Neutrophil (primary cell): ENCODE measurements around the gene TMC7.

ENCODE experiments used
- H3K27ac ChIP-seq: fragments of 200-600 bp; sonication (generic); 2 replicates; pipeline ENCODE4 v1.5.1; 2016; ENCODE audit warnings: mild to moderate bottlenecking, moderate library complexity
- H3K27me3 ChIP-seq: fragments of 200-600 bp; sonication (generic); 2 replicates; pipeline ENCODE4 v1.6.0; 2016; ENCODE audit warnings: mild to moderate bottlenecking
- H3K36me3 ChIP-seq: fragments of 200-600 bp; sonication (generic); 2 replicates; pipeline ENCODE4 v1.5.1; 2017
- H3K4me1 ChIP-seq, 2 experiments: fragments of 200-600 bp in 1 of 2; sonication (generic) in 1 of 2; 1 replicate in 1 of 2; 2 replicates in 1 of 2; pipeline versions ENCODE4 v1.5.1 to v1.6.1; 2013 to 2016; ENCODE audit warnings: low read depth in 1 of 2, low read length in 1 of 2, mild to moderate bottlenecking in 1 of 2, moderate library complexity in 1 of 2; ENCODE audit not compliant: control insufficient read depth in 1 of 2, insufficient read depth in 1 of 2
- H3K4me3 ChIP-seq, 2 experiments: fragments of 200-600 bp in 1 of 2; sonication (generic) in 1 of 2; 1 replicate in 1 of 2; 2 replicates in 1 of 2; pipeline ENCODE4 v1.5.1; 2013 to 2016; ENCODE audit warnings: low read depth in 1 of 2, low read length in 1 of 2, mild to moderate bottlenecking in 1 of 2, moderate library complexity in 1 of 2
- H3K9me3 ChIP-seq: fragments of 200-600 bp; sonication (generic); 2 replicates; pipeline ENCODE4 v1.5.1; 2016
- CTCF ChIP-seq: fragments of 200-600 bp; sonication (generic); IDR thresholded peaks from 2 replicates; pipeline ENCODE4 v1.5.1; 2016; ENCODE audit warnings: antibody characterized with exemption

TMC7 gene

DNA sequence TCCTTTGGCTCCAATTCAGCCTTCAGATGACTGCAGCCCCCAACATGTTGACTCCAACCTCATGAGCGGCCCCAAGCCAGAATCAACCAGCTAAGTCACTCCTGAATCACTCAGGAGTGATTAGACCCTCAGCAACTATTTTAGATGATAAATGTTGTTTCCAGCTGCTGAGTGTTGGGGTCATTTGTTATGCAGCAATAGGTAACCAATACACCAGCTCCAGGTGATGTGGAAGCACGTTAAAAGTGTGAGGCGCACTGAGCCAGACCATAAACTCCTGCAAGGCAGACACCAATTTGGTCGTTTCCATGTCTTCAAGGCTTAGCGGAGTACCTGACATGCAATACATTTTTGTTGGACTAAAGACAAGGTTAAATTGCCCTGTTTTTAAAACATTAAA, 101.1 kb downstream of the TMC7 start:
- no peak for TF ChIP-seq CTCF
- Histone ChIP-seq H3K4me3 (no peak overlapping the region), H3K9me3 (no peaks in the 10 kb centered on the region)

DNA sequence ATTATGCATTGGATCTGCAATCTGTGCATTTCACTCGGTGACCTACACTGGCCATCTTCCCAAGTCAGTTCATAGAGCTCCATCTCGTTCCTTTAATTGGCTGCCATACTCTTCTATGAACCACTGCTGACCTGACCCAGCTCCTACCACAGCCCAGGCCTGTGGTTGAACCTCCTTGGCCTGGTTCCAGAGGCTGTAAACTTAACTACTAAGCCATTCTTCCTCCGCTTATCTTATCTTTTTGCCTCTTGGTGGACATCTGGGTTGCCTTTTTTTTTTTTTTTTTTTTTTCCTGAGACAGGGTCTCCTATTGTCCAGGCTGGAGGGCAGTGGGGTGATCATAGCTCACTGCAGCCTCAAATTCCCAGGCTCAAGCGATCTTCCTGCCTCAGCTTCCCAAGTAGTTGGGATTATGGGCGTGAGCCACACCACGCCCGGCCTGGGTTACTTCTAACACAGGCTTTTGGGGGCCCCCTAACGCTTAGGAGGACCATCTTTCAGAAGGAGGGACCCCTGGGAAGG, 102.0 kb downstream of the TMC7 start:
- H3K36me3 ChIP-seq = no peaks in the 10 kb centered on the region
- no peaks in the 10 kb centered on the region for H3K9me3 ChIP-seq
- no peak overlapping the region for H3K4me3 ChIP-seq
- no peak for TF ChIP-seq CTCF
- no peak overlapping the region for H3K27ac ChIP-seq
- peaks cover 8 to 13% of the 10 kb centered on the region in 2 experiments for H3K4me1 ChIP-seq
- H3K27me3 ChIP-seq = peaks cover 29% of the 10 kb centered on the region

More for the DNA sequence above, 101.1 kb downstream of the TMC7 start:
- Histone ChIP-seq H3K27ac (no peak overlapping the region), H3K4me1 (peaks cover 8 to 13% of the 10 kb centered on the region in 2 experiments), H3K36me3 (no peaks in the 10 kb centered on the region), H3K27me3 (peaks cover 29% of the 10 kb centered on the region)

DNA sequence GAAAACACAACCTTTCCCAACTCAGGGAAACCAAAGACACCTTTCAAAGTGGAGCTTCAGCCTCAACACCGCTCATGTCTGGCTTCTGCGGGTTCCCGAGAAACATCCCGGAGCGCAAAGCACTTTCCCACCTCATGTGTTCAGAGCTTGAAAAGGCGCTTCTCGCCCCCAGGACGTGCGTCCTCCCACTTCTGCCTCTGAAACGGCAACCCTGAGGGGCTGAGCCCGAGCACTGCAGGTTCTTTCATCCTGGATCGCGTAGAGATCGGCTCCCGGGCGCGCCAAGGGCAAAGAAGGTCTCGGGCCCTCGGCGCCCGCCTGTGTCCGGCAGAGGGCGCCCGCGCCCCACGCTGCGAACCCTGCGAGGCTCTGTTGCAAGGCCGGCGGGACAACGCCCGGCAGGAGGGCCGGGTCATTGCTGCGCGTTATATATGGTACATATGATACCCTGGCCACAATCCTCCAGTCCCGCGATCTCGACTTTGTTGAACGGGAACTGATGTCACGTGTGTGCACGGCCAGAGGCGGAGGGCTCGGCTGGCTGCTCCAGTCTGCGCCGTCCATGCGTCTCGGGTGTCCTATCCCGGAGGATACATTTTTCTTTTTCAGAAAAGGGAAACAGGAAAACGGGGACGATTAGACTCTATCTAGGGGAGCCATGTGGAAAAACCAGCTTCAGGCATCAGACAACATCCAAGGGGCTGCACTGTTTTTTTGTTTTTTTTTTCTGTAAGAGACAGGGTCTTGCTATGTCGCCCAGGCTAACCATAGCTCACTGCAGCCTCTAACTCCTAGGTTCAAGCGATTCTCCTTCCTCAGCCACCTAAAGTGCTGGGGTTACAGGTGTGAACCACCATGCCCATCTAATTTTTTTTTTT, 102.8 kb downstream of the TMC7 start:
- TF ChIP-seq CTCF = peak; percentile 91
- Histone ChIP-seq H3K36me3 (no peaks in the 10 kb centered on the region), H3K9me3 (no peaks in the 10 kb centered on the region), H3K27me3 (peaks cover 29% of the 10 kb centered on the region), H3K4me3 (peak overlapping the region; percentile 40 to 55), H3K4me1 (peaks cover 8 to 13% of the 10 kb centered on the region in 2 experiments), H3K27ac (no peak overlapping the region)

DNA sequence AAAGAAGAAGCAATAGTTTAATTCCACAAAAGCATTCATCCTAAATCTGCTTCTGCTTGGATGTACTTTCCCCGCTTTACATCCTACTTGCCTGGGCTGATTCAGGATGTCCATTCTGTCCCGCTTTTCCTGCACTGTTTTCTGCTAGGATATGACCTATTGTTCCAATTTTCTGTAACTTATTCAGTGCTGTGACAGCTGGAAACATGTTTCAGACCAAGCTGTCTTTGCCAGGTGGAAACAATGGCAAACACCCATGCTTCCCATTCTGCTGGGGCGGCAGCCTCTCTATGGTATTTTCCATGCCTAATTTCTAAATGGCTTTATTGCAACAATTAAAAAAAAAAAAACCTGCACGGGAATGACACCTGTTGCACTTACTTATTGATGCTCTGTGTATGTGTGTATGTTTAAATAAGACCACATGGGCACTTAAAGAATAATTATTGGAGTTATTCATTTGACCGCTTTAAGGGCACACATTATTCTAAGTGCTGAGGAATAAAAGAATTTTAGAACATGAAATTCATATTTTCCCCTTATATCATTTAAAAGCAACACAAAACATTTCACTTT, 104.7 kb downstream of the TMC7 start:
- TF ChIP-seq CTCF = no peak
- Histone ChIP-seq H3K27ac (no peak overlapping the region), H3K27me3 (peaks cover 29% of the 10 kb centered on the region), H3K36me3 (no peaks in the 10 kb centered on the region), H3K9me3 (no peaks in the 10 kb centered on the region), H3K4me1 (peaks cover 8 to 13% of the 10 kb centered on the region in 2 experiments), H3K4me3 (no peak overlapping the region)

DNA sequence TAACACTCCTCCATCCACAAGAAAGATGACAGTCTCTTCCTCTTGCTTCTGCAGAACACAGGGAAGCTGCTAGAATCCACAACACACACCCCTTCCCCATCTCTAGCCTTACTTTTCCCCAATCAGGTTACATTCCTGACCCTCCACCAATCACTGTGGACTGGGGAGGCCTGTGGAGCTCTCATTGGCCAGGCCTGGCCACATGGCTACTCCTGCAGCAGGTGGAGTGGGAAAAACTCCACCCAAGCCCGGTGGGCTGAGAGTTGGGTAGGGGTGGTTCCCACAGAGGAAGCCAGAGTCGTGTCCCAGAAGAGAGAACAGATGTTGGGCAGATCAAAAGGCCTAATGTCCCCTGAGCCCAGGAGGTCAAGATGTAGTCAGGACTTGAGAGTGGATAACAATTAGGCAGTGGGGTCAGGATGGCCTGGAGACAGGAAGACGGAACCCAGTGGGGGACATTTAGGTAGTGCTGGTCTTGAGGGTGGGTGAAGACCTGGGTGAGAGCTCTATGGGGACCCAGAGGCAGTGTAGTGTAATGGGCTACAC, 105.7 kb downstream of the TMC7 start:
- H3K27ac ChIP-seq = no peak overlapping the region
- TF ChIP-seq CTCF = no peak
- H3K4me3 ChIP-seq = no peak overlapping the region
- peaks cover 22% of the 10 kb centered on the region for H3K27me3 ChIP-seq
- no peaks in the 10 kb centered on the region for H3K9me3 ChIP-seq
- H3K36me3 ChIP-seq = no peaks in the 10 kb centered on the region
- peaks cover 8 to 13% of the 10 kb centered on the region in 2 experiments for H3K4me1 ChIP-seq
